ENCODE results near the gene TBCD.
"Not testable (repeated sequence)": the region's sequence is repeated elsewhere in the genome, so short reads cannot be mapped to it uniquely, and the experiment has no call there.

The TBCD gene

DNA sequence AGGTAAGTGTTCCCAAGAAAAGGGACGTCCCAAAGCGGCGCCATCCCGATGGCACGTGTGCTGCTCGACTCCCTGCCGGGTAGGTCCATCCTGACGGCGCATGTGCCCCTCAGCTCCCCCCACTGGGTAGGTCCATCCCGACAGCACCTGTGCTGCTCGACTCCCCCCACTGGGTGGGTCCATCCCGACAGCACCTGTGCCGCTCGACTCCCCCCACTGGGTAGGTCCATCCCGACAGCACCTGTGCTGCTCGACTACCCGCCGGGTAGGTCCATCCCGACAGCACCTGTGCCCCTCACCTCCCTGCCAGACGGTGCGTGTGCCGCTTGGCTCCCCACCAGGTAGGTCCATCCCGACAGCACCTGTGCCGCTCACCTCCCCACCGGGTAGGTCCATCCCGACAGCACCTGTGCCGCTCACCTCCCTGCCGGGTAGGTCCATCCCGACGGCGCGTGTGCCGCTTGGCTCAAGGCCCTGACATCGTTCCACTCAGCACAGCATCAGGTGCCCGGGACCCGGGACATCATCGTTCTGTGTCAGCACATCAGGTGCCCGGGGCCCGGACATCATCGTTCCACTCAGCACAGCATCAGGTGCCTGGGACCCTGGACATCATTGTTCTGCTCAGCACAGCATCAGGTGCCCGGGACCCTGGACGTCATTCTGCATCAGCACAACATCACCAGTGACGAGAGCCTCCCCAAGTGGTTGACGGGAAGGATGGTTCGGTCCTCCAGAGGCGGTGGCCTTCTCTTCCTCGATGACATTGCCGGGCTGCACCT is 22.2 kb upstream of the TBCD start:
- DNase-seq (ENCODE audit: low read depth, low spot score) = no peak

GRCh38 chr17:82732118-82732743 is 19.6 kb upstream of the TBCD start:
- DNase-seq (ENCODE audit: low read depth, low spot score) = no peak

GRCh38 chr17:82734987-82735866 is 16.6 kb upstream of the TBCD start, which contains the start of gene FN3K:
FN3K (plus strand) TSS chr17:82735615; CDS start chr17:82735637, 22 bp downstream.
- DNase-seq (ENCODE audit: low read depth, low spot score) = no peak

DNA sequence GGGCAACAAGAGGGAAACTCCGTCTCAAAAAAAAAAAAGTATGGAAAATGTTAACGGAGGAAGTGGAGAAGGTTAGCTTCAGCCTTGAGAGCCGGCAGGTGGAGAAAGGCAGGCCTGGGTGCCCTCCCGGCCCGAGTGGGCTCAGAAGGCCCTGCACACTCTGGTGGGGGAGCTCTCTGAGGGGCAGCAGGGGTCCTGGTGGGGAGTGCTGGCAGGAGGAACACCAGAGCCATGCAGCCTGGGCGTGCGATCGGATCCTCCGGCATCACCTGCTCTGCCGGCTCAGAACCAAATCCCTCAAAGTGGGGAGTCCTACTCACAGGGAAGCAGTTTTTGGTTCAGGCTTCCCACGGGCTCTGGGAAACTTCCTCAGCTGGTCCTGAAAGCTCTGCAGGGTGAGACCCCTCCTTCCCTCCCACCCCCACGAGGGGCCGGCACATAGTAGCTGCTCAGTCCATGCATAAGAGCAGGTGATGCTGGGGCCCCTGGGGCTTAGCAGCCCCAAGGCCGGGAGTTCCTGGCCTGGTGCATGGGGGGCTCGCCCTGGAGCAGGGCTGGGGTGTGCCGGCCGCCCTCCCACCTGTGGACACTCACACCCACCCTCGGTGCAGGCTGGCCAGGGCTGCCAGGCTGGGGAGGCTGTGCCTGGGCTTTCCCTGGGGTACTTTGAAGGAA is 15.2 kb upstream of the TBCD start:
- no peak for DNase-seq (ENCODE audit: low read depth, low spot score)

DNA sequence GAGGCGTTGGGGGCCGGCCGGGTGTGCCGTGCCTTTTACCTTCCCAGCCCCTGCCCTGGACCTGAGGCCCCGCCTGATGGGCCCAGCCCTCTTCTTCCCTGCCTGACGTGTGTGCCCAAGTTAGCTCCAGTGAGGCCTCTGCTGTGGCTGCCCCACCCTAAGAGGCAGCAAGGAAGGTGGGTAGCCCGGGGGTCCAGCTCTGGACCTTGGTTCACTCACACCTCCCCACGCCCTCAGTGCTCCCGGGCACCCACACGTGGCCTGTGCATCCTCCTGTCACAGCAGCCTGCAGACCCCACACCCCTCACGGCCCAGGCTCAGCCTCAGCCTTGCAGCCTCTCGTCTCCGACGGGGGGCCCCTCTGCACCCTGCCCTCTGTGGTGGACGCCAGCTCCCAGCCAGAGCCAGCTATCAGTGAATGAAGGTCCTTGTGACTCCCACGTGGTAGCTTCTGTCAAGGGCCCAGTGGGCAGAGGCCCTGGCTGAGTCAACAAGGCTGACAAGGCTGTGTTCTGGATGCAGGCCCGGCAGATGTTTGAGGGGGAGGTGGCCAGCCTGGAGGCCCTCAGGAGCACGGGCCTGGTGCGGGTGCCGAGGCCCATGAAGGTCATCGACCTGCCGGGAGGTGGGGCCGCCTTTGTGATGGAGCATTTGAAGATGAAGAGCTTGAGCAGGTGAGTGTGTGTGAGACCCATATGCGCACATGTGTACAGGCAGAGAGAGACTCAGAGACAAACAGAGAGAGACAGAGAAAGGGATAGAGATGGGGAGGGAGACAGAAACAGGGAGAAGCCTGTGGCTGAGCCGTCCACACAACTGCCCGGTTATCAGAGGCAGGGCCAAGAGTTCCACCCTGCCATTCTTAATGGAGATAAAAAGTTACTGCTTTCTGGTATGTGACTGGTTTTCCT is 13.6 kb upstream of the TBCD start:
- DNase-seq (ENCODE audit: low read depth, low spot score) = no peak

- no peak for DNase-seq (ENCODE audit: low read depth, low spot score)
These were observed 10.7 kb upstream of the TBCD start for GRCh38 chr17:82740906-82741759.

GRCh38 chr17:82743344-82744219 is 8.3 kb upstream of the TBCD start:
- no peak for DNase-seq (ENCODE audit: low read depth, low spot score)

DNA sequence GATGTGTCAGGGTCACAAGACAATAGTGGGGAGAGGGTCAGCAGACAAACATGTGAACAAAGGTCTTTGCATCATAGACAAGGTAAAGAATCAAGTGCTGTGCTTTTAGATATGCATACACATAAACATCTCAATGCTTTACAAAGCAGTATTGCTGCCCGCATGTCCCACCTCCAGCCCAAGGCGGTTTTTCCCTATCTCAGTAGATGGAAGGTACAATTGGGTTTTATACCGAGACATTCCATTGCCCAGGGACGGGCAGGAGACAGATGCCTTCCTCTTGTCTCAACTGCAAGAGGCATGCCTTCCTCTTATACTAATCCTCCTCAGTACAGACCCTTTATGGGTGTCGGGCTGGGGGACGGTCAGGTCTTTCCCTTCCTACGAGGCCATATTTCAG is 7.1 kb upstream of the TBCD start:
- DNase-seq (ENCODE audit: low read depth, low spot score) = not testable (repeated sequence)

GRCh38 chr17:82745524-82745923 is 6.3 kb upstream of the TBCD start:
- DNase-seq (ENCODE audit: low read depth, low spot score) = no peak

DNA sequence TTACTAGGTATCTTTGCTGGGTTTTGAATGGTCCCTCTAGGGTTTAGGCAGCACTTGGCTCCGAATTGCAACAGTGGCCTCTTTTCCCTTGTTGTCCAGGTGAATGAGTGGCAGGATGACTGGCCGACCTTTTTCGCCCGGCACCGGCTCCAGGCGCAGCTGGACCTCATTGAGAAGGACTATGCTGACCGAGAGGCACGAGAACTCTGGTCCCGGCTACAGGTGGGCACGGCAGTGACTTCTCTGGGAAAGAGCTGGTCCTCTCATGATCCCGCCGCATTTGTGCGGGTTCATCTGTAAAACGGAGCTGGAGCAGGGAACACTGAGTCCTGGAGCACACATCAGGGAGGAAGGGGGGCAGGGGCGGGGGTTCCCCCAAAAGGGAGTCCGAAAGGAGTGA is 3.1 kb upstream of the TBCD start:
- no peak for DNase-seq (ENCODE audit: low read depth, low spot score)

GRCh38 chr17:82750241-82750908 is 1.5 kb upstream of the TBCD start:
- DNase-seq (ENCODE audit: low read depth, low spot score) = no peak

DNA sequence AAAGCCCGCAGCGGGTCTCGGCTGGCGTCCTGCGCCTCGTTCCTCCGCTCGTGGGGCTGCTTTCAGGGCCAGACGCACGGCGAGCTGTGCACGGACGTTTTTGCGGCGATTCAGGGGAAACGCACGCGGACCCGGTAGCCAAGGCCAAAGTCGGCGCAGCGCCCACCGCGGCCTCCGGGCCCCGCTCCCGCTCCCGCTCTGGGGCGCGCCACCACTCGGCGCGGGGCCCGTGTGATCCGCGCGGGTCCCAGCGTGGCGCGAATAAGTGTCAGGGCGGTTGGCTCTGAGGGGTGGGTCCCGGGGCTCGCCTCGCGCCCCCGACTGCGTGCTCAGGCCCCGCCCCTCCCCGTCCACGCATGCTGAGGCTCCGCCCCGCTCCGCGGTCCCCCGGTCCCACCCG is 694 bp upstream of the TBCD start:
- DNase-seq (ENCODE audit: low read depth, low spot score) = no peak

DNA sequence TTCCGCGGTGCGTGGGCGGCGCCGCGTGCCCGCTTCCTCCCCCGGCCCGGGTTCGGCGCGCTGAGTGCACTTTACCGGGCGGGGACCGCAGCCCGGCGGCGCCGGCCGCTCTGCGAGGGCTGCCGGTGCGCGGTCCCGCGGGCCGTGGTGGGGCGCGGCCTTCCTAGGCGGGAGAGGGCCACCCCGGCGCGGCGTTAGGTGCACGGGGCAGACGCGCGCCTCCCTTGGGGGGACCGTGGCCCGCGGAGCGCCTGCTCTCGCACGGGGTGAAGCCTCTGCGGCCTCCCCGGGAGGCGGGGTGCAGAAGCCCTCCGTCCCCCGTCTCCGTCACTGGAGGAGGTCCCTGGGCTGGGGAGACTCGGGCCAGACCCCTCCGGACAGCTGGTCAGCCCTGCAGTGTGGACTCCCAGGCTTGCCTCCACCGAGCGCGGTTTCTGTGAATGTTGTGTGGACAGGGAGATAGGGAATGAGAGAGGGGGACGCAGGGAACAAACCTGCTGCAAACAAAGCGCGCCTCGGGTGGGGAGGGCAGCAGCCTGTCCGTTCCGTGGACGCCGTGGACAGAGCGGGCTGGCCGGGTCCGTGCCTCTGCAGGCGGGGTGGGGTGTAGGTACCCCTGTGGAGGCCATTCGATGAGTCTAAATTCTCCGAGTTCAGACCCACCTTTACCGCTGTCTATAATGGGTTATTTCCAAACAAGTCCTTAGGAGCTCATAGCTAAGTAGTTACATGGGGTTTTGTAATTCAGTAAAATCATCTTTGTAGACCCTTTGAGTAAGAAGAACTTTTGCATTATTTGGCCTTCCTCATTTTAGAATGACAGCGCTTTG is 721 bp downstream of the TBCD start:
- DNase-seq (ENCODE audit: low read depth, low spot score) = no peak

- DNase-seq (ENCODE audit: low read depth, low spot score) = no peak
These were observed 1.3 kb downstream of the TBCD start for GRCh38 chr17:82753201-82753464.

DNA sequence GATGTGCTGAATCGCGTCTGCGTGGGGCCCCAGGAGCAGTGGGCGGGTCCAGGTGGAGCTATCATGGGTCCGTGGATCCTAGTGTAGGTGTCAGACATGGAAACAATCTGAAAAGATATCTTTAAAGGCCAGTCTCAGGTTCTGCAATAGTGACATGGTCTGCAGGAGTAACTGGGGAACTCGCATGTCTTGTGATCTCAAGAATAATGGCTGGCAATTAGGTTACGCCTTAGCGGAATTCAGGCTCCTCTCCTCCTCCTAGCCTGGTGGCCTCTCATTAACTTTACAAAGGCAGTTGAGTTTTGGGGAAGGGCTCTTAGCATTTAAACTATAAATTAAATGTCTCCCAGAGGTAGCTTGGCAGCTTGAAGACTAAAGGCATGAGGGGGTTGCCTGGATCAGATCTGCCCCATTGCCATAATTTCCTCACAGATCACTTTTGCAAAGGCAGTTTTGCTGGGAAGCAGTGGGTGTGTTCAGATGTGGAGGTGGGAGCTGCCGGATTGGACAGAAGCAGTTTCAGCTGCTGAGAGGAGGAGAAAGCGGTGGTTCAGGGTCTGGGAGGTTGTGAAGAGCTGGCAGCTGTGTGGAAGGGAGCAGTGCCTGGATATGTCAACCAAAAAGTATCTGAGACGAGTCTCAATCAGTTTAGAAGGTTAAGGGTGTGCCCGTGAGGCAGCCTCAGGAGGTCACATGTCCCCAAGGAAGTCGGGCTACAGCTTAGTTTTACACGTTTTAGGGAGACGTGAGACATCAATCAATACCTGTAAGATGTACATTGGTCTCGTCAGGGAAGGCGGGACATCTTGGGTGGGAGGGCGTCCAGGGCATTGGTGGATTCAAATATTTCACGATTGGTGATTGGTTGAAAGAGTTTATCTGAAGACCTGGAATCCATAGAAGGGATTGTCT is 2.7 kb downstream of the TBCD start:
- DNase-seq (ENCODE audit: low read depth, low spot score) = no peak

- no peak for DNase-seq (ENCODE audit: low read depth, low spot score)
These were observed 4.3 kb downstream of the TBCD start for GRCh38 chr17:82756166-82756565.

GRCh38 chr17:82765371-82765770 is 13.5 kb downstream of the TBCD start:
- no peak for DNase-seq (ENCODE audit: low read depth, low spot score)

Measured in iPS DF 19.7 (cell line).